Motor neuron (in vitro differentiated cells): Measurements from ENCODE around the gene SPPL2B. TPM values are rescaled to one million over a fixed set of nuclear protein-coding genes. Genes with fewer than 3 reads are reported as not detected.

ENCODE experiments used
- ATAC-seq, 8 experiments: fragments of 200-7000 bp; cut with Tn5 transposase; replicated peaks in 6 of 8; 2 replicates each; pipeline ENCODE4 v1.8.0; 2021; ENCODE audit warnings: mild to moderate bottlenecking in 8 of 8, moderate library complexity in 8 of 8
- H3K27ac ChIP-seq, 2 donors: fragments of 250-450 bp; sonication (Bioruptor Pico); 2 replicates each; pipeline ENCODE4 v1.9.0; 2021; ENCODE audit warnings: antibody characterized with exemption in 2 of 2, mild to moderate bottlenecking in 2 of 2, moderate library complexity in 1 of 2
- H3K4me1 ChIP-seq, 2 donors: fragments of 250-450 bp; sonication (Bioruptor Pico); replicated peaks in 1 of 2; 2 replicates each; pipeline ENCODE4 v1.6.1; 2021; ENCODE audit warnings: antibody characterized with exemption in 2 of 2, mild to moderate bottlenecking in 2 of 2, moderate library complexity in 1 of 2
- H3K4me3 ChIP-seq, 5 donors: fragments of 250-450 bp; sonication (Bioruptor Pico); 2 replicates each; pipeline ENCODE4 v1.9.0; 2021; ENCODE audit warnings: antibody characterized with exemption in 5 of 5, mild to moderate bottlenecking in 5 of 5, moderate library complexity in 4 of 5
- WGBS, 10 experiments: fragments of 450-650 bp; shearing (Covaris generic); methylation state at CpG; one replicate each; pipeline ENCODE4 v1.0.0; 2022; 5-methylcytosine and 5-hydroxymethylcytosine counted together
- in situ Hi-C, 9 experiments: fragments of 400-800 bp; cut with MboI; loops; one replicate each; pipeline ENCODE4 v1.15.0; 2021; ENCODE audit warnings: low sequenced_read_pairs in 9 of 9, low pct_unique_long_range_greater_than_20kb in 2 of 9; ENCODE audit not compliant: unreplicated experiment in 9 of 9
- total RNA-seq, 8 experiments: library from RNA; unstranded; fragments of 300-600 nt; gene quantifications; 2 replicates each; pipeline versions ENCODE4 v1.2.3 to v1.2.4, GENCODE V29; 2022

SPPL2B gene
- total RNA-seq, 8 experiments from 2014 or later: 22.2 to 77.9 (median 36.5) TPM

DNA sequence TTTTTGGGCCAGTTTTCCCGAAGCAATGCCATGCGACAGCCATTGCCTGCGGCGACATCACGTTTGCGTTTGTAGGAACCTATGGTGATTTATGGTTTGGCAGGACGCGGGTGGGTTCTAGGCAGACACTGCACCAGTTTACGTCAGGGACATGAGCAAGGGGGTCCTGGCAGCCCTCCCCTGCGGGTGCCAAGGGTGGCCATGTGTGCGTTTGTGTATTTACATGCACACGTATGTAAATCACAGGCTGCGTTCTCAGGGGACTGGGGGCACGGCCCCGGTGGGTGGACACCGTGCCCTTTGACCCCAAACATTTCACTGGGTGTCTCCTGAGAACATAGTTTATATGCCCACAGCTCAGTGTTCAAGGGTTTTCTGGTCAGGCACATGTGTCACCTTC, 22.2 kb downstream of the SPPL2B start:
- Histone ChIP-seq H3K4me3 (no peak overlapping the region), H3K27ac (no peak overlapping the region), H3K4me1 (no peaks in the 10 kb centered on the region)
- no peak for ATAC-seq
- WGBS, 10 experiments: 80 to 92% (median 87%) methylated on average over 3 to 12 of the region's 16 CpGs; no CpG with 5 or more reads in 5 of the 10 experiments
- in situ Hi-C loops: no loop called here

DNA sequence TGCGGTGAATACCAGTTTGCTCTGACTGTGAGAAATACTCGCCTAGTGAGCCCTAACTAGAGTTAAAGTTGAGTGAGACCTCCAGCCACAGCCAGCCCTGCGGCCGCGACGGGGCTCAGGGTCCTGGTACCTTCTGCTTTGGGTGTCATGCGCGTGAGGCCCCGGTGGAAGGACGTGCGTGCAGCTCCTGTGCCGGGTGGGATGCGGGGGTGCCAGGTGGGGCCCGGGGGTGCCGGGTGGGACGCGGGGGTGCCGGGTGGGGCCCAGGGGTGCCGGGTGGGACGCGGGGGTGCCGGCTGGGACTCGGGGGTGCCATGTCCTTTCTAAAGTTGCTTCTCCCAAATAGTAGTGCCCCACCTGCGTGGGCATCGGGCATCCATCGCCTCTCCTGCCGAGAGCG, 23.1 kb downstream of the SPPL2B start:
- in situ Hi-C loops: no loop called here
- no peak overlapping the region for H3K4me3 ChIP-seq
- peak in 1 of 8 experiments; percentile 8 for ATAC-seq
- no CpG with 5 or more reads among the region's 28 CpGs for WGBS, 10 experiments
- H3K4me1 ChIP-seq: no peaks in the 10 kb centered on the region
- no peak overlapping the region for H3K27ac ChIP-seq

DNA sequence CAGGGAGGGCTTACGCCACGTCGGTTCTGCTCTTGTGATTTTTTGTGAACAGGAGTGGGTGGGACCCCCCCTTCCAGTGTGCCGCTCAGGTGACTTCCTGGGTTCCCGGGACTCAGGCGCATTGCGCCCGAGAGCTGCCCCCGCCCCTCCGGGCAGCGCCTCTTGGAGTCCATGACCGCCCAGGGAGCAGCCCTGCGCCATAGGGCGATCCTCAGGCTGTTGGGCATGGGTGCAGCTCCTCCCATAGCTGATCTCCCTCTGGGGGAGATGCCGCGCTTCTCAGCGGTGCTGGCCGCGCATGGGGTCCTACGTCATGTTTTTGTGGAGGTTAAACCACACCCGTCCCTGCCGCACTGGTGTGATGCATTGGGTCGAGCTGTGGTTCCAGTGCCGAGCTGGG, 23.6 kb downstream of the SPPL2B start:
- ATAC-seq: peak in 2 of 8 experiments; percentile 6 to 10
- 85 to 92% (median 92%) methylated on average over 2 to 10 of the region's 24 CpGs; no CpG with 5 or more reads in 7 of the 10 experiments for WGBS, 10 experiments
- Histone ChIP-seq H3K4me1 (no peaks in the 10 kb centered on the region), H3K4me3 (no peak overlapping the region), H3K27ac (no peak overlapping the region)
- in situ Hi-C loops: no loop called here

DNA sequence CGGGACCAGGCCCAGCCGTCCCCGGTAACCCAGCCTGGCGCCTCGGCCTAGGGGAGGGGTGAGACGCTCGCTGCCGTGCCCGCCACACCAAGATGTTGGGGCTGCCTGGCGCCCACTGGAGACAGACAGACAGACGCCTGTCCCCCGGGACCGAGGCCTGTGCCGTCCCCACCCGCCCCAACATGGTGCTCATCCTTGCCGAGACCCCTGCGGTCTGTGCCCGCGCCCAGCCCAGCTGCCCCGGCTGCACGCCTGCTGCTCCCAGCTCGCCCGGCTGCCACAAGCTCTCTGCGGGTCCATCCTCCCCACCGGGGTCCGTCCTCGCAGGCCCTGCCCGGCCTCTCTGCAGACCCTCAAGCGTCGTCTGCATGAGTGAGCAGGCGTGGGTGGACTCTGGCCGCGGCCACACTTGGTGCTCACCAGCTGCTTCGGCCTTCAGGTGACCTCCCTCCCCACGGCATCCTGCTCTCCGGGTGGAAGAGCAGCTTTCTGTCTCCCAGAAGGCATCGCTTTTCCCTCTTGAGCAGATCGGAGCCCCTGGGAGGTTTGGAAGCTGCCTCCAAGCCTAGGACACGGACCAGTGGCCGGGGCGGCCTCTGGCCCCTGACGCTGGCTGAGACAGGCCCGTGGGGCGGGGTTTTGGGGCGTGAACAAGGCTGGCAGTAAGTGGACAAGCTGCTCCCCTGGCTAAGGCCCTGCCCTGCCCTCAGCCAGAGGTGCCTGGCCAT, 24.8 kb downstream of the SPPL2B start:
- 80 to 100% methylated on average over 1 to 6 of the region's 45 CpGs; no CpG with 5 or more reads in 8 of the 10 experiments for WGBS, 10 experiments
- Histone ChIP-seq H3K4me3 (no peak overlapping the region), H3K27ac (no peak overlapping the region), H3K4me1 (no peaks in the 10 kb centered on the region)
- peak in 4 of 8 experiments; percentile 20 to 26 (median 24) for ATAC-seq
- in situ Hi-C loops: no loop called here

DNA sequence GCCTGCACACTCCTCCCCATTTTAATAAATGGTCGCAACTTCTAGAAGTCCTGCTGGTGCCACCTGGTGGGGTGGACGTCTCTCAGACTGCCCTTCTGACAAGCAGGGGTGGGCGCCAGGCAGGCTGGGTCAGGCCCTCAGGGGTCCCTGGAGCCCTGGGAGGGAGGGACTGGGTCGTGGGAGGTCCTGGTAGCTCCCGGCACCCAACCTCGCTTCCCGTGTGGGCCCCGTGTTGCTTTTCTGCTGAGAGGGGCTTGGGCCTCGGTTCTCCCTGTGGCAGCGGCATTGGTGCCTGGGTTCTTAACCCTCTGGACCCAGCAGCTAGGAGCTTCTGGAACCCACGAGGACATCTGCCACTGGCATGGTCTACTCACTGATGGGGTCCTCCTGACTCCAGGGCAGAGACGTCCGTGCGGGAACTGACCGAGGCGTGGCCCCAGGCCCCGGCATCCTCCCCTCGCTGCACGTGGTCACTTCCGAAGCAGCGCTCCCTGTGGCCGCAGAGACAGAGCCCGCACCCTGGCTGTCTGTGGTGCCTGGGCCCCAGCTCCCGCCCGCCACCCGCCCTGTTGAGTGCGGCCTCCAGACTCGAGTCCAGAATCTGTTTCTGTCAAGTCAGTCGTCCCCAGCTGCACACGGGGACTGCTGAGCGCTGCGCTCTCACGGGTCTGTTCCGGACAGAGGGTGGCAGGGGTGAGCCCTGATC, 25.6 kb downstream of the SPPL2B start:
- ATAC-seq: peak in 1 of 8 experiments; percentile 10
- in situ Hi-C loops: no loop called here
- Histone ChIP-seq H3K4me1 (no peaks in the 10 kb centered on the region), H3K4me3 (no peak overlapping the region), H3K27ac (no peak overlapping the region)
- WGBS, 10 experiments: 70 to 94% methylated on average over 2 to 7 of the region's 34 CpGs; no CpG with 5 or more reads in 8 of the 10 experiments

DNA sequence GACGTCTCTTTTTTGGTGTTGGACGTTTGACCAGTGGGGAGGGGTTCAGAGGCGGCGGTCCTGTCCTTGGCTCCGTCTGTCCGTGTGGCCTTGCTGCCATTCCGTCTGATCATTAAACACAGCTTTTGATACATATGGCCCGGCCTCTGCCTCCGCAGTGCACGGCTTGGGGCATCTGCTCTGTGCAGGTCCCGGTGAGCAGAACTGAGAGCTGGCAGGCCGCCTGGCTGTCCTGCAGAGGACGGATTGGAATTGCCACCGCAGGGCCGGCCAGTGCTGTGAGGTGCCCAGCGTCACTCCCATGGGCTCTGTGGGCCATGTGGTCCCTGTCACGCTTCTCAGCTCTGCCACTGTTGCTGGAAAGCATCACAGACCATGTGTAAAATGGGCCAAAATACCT, 26.2 kb downstream of the SPPL2B start:
- in situ Hi-C loops: no loop called here
- no peak for ATAC-seq
- Histone ChIP-seq H3K4me1 (no peaks in the 10 kb centered on the region), H3K27ac (no peak overlapping the region), H3K4me3 (no peak overlapping the region)
- whole genome bisulfite sequencing, 10 experiments: 86 to 90% methylated on average over 4 to 6 of the region's 17 CpGs; no CpG with 5 or more reads in 8 of the 10 experiments

DNA sequence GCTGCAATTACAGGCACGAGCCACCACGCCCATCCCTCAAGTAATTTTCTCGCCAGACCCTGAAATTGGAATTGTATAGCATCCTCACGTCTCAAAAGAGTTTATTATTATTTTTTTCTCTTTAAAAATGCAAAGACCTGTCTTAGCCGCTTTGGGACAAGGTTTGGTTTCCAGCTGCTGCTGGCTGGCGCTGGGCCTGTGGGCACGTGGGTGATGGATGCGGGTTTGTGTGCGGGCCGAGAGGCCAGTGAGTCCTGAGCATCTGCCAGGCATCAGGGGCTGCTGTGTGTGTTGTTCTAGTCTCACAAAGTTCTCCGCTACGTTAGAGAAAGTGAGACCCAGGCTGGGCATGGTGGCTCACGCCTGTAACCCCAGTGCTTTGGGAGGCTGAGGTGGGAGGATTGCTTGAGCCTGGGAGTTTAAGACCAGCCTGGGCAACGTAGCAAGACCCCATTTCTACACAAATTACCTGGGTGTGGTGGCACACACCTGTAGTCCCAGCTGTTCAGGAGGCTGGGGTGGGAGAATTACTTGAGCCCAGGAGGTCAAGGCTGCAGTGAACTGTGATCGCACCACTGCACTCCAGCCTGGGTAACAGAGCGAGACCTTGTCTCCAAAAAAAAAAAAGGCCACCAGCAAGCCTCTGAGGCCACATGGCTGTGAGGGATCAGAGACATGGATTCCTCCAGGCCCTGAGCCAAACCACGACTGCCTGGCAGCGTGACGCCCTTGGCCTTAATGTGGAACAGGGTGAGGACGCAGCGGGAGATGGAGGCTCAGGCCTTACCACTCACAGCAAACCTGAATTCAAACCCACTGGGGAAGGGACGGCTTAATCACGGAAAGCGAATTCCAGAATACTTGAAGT, 26.9 kb downstream of the SPPL2B start:
- in situ Hi-C loops: no loop called here

DNA sequence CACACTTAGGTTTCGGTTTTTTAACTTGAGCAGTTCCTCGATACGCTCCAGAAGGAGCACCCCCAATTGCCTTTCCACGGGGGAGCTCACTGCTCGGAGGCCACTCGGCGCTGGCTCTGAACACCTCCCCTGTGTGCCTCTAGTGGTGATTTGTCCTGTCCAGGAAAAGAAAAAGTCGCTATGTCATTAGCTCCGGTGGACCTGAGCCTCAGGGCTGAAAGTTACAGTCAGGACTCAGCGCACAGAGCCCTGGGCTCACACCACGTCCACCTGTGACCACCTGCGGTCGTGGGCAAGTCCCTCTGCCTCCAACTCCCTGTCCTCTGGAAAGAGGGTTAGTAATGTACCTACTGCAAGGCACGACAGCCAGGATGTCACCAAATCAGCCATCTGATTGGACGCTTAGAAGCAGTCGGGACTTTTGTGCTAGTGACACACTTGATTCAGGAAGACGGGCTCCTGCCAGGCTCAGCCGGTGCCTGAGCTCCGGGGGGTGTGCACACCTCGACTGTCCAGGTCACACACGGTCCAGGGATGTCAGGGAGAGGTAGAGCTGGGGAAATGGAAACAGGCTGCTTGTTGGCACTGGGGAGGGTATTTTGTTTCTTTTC, 27.7 kb downstream of the SPPL2B start:
- in situ Hi-C loops: no loop called here
- no peak overlapping the region for H3K4me3 ChIP-seq
- peaks cover 0 to 7% of the 10 kb centered on the region in 2 donors for H3K4me1 ChIP-seq
- no peak overlapping the region for H3K27ac ChIP-seq
- WGBS, 10 experiments: 0 to 100% (median 75%) methylated on average over 1 to 13 of the region's 21 CpGs; no CpG with 5 or more reads in 2 of the 10 experiments
- ATAC-seq: no peak

More for the DNA sequence above, 26.9 kb downstream of the SPPL2B start:
- no peak overlapping the region for H3K27ac ChIP-seq
- WGBS, 10 experiments: 34 to 100% (median 96%) methylated on average over 1 to 10 of the region's 24 CpGs; no CpG with 5 or more reads in 3 of the 10 experiments
- peaks cover 0 to 7% of the 10 kb centered on the region in 2 donors for H3K4me1 ChIP-seq
- H3K4me3 ChIP-seq: no peak overlapping the region
- ATAC-seq: peak in 2 of 8 experiments; percentile 24 to 77

DNA sequence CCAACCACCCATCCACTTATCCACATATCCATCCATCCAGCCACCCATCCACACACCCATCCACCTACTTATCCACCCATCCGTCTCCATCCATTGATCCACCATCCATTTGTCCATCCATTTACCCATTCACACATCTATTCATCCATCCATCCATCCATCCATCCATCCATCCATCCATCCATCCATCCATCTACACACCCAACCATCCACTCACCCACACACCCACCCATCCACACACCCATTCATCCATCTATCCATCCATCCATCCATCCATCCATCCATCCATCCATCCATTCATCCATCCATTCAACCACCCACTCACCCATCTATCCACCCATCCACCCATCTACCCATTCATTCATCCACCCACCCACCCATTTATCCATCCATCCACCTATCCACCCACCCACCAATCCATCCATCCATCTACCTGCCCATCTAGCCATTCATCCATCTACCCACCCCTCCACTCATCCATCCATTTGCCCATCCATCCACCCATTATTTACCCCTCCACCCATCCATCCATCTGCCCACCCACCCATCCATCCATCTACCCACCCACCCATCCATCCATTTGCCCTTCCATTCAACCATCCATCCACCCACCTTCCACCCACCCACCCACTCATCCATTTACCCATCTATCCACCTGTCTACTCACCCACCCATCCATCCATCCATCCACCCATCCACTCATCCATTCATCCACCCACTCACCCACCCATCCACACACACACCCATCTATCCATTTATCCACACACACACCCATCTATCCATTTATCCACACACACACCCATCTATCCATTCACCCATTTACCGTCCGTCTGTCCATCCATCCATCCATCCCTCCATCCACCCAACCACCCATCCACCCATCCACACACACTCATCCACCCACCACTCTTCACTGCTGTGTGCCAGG, 29.1 kb downstream of the SPPL2B start:
- H3K27ac ChIP-seq: no peak overlapping the region
- ATAC-seq: no peak
- H3K4me1 ChIP-seq: peaks cover 0 to 7% of the 10 kb centered on the region in 2 donors
- WGBS, 10 experiments: 100% methylated on average over 1 of the region's 3 CpGs; no CpG with 5 or more reads in 8 of the 10 experiments
- in situ Hi-C loops: no loop called here
- no peak overlapping the region for H3K4me3 ChIP-seq

DNA sequence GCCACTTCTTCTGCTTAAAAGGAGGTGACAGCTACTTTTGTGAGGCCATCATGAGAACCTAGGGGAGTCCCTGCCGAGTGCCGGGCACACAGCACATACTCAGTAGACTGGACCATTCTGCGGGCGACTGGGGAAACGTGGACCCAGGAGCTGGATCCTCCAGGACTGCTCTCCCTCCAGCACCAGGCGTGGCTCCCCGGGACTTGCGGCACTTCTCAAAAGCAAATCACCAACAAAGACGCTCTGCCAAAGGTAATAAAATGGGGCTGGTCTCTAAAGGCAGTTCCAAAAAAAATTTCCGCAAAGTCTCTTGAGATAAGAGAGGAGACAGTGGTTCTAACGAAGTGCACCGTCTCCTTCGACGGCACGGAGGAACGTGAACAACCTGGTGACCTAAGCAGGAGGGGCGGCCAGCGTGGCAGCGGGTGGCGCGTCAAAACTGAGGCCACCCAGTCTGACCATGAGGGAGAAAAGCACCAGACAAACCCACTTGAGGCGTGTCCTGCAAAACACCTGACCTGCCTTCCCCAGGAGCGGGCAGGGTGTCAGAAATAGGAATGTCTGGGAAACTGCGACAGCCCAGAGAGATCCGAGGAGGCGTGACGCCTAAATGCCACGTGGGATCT, 30.2 kb downstream of the SPPL2B start:
- in situ Hi-C loops: no loop called here
- H3K4me3 ChIP-seq: no peak overlapping the region
- H3K27ac ChIP-seq: no peak overlapping the region
- 42 to 81% (median 68%) methylated on average over 2 to 18 of the region's 28 CpGs; no CpG with 5 or more reads in 2 of the 10 experiments for WGBS, 10 experiments
- peaks cover 0 to 7% of the 10 kb centered on the region in 2 donors for H3K4me1 ChIP-seq
- no peak for ATAC-seq

DNA sequence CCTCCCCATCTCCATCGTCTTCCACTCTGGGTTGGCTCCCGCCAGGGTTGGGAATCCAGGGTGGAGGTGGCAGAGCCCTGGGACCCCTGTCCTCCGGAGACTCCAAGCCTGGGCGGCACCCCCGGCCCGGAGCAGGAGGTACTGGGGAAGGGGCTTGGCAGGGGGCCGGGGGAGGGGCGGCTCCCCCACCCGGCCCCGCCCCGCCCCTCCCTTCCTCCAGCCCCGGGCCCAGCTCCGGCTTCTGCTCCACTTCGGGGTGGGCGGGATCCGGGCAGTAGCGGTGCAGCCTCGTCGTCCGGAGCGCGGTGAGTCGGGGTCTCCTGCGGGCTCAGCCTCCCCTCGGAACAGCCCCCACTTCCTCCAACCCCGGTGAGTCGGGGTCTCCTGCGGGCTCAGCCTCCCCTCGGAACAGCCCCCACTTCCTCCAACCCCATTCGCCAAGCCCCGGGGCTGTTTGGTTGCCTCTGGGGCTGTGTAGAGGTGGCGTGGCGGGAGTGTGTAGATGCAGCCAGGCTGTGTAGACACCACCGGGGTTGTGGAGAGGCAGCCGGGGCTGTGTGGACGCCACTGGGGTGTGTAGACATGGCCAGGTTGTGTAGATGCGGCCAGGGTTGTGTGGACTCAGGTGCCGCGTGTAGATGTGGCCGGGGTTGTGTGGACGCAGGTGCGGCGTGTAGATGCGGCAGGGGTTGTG, 31.7 kb downstream of the SPPL2B start, which contains the start of gene TMPRSS9:
TMPRSS9 (plus strand) TSS at position 274 of the 694 bp plus-strand sequence. CDS start 29,521 bp downstream, outside the sequence.
- WGBS, 10 experiments: 0 to 100% (median 67%) methylated on average over 1 to 10 of the region's 44 CpGs; no CpG with 5 or more reads in 5 of the 10 experiments
- H3K4me1 ChIP-seq: peaks cover 4 to 9% of the 10 kb centered on the region in 2 donors
- ATAC-seq: peak in 5 of 8 experiments; percentile 28 to 49 (median 42)
- H3K4me3 ChIP-seq: no peak within 1 kb of the TSS
- H3K27ac ChIP-seq: no peak within 1 kb of the TSS
- in situ Hi-C loops: no loop called here
